Stimulated activated CD4-positive, alpha-beta T cell treated with anti-CD3 and anti-CD28 coated beads, TNF-alpha, amount 100 ng/mL, for 24 hours (primary cell): ENCODE data around the gene ANKRD33.

Experiments
- DNase-seq, 3 experiments: peaks; one replicate each; pipeline ENCODE4 v3.0.0-alpha.2; 2020; ENCODE audit warnings: low read depth in 3 of 3

ANKRD33 gene

GRCh38 chr12:51887476-51888315 lies at the start of gene ANKRD33:
Gene ANKRD33, plus strand, starts transcription at chr12:51888103. Its CDS starts 84 bp downstream, at chr12:51888187.
- DNase-seq: no peak

DNA sequence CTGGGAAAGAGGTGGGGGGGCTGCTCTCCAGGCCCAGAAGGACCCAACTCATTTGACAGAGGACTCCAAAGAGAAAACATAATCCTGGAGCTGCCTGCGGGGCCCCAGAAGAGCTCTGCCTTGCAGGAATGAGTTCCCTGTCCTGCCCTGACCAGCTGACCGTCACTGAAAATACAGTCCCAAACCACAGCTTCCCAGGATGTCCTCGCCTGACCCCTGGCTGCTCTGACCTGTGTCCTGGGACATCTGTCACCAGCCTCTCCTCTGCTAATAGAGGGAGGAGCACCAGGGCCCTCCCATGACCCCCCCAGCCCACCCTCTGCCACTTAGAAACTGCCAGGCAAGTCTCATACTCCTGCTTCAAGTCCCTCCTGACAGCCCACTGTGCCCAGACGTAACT lies 49.1 kb upstream of the ANKRD33 start:
- DNase-seq: no peak

GRCh38 chr12:51839310-51839947 lies 48.5 kb upstream of the ANKRD33 start:
- no peak for DNase-seq

DNA sequence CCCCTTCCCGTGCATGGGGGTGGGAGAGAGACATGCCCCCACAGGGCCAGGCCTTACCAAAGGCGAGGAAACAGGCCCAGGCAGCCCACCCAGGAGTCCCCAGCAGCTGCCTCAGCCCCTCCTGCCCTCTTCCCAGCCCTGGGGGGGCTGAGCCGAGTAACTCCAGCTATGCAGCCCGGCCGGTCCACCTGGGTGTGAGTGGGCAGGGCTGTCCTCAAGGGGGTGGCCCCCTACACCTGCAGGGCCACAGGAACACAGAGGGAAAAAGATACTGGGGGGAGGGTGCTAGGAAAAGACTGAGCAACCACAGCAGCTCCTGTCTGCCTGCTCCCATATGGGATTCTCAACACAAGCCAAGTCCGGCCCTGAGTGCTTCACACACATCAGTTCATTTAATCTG lies 46.9 kb upstream of the ANKRD33 start:
- no peak for DNase-seq

DNA sequence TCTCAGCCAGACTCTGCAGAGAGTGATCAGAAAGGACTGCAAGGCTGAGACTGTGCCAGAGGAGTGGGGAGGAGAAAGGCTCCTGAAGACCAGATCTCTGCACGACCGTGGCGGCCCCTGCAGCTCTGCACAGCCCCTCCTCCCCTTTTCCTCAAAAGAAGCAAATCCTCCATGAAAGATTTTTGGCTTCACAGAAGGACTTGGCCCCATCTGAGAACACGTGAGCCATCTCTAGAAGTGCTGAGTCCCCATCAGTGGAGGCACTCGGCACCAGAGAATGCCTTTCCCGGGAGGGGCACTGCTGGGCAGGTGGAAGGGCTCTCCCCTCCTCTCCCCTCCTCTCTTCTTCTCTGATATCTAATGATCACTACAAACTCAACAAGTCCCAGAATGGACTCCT lies 46.2 kb upstream of the ANKRD33 start:
- no peak for DNase-seq

- no peak for DNase-seq
Observed at GRCh38 chr12:51844854-51845253, 43.0 kb upstream of the ANKRD33 start.

DNA sequence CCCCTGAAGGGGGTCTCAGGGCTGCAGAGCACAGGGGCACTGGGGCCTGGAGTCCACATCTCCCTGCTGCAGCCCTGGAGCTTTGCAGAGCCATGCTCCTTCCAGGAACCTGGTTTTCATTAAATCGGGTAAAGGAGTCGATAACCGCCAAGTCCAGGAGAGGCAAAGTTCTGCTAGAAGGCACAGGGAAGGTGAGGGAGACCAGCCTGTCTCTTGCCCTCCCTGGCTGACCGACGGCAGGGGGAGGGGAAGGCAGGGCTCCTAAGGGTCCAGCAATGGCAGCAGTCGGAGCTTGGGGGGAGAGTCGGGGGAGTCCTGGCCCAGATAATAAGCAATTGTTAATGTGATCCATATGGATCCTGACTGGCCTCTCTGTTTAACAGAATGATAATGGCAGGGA lies 42.4 kb upstream of the ANKRD33 start:
- DNase-seq: no peak

DNA sequence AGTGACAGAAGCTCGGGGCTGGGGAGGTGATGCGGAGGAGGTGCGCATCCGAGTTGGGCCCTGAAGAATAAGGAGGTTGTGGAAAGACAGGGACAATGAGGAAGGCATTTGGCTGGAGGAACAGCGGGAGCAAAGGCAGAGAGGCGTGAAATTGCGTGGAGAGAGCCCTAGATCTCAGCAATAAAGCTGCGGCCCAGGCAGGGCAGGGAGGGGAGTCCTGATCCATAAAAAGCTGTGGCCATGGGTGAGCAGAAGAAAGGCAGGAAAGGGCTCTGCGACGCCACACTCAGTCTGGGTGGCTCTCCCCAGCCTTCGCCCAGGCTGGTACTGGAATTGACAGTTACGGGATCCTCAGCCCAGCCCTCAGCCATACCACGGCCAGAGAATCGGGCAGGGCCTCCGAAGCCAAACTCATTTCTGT lies 41.6 kb upstream of the ANKRD33 start:
- no peak for DNase-seq

- peak in 2 of 3 experiments; percentile 33 to 59 for DNase-seq
Observed at GRCh38 chr12:51846911-51847642, 40.8 kb upstream of the ANKRD33 start.

DNA sequence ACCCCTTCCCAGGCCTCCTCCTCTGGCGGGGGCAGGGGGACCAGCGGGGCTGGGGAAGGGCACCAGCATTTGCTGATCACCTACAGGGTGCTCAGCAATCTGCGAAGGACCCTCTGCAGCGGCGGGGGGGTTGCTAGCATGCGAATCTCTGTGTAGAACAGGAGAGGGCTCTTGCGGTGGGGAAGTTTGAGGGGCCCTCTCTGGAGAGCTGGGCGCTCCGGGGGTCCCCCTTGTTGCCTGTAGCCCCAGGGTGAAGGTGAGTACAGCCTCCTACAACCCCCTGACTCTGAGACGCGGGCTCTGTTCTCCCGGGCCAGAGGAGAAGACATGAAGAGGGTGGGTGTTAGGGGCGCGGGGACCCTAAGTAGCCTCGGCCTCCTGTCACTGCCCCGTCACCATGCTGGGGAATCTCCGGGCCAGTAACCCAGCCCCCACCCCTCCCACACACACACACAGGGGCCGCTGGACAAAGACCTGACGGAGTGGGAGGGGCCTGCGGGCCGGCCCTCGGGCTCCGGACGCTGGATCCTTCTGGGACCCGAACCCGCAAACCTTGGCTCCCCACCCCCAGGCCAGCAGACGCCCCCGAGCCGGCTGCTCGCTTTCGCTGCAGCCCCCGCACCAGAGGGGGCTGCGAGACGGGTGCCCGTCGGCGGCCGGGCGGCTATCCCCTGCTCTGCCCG lies 40.1 kb upstream of the ANKRD33 start:
- DNase-seq: no peak

DNA sequence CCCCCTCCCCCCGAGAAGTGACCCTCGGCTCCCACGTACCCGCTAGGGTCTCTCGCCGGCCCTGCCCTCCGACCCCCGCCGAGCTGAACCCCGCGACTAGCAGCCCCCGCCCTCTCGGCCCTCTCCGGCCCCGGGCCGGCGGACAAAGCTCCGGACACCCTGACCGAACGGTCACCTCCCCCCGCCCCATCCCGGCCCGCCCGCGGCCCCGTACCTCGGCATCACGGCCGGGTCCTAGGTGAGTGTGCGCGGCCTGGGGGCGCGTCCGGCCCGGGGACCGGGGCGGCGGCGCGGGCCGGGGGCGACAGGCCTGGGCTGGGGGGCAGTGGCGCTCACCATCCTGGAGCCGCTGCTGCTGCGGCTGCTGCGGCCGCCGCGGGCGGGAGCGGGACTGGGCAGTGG lies 39.6 kb upstream of the ANKRD33 start, which contains the start of gene FIGNL2:
Gene FIGNL2 (minus strand): TSS at position 393 of the 402 bp plus-strand sequence. CDS start 26,305 bp downstream, outside the sequence.
- DNase-seq: no peak

GRCh38 chr12:51848841-51849735 lies 38.8 kb upstream of the ANKRD33 start:
- no peak for DNase-seq

DNA sequence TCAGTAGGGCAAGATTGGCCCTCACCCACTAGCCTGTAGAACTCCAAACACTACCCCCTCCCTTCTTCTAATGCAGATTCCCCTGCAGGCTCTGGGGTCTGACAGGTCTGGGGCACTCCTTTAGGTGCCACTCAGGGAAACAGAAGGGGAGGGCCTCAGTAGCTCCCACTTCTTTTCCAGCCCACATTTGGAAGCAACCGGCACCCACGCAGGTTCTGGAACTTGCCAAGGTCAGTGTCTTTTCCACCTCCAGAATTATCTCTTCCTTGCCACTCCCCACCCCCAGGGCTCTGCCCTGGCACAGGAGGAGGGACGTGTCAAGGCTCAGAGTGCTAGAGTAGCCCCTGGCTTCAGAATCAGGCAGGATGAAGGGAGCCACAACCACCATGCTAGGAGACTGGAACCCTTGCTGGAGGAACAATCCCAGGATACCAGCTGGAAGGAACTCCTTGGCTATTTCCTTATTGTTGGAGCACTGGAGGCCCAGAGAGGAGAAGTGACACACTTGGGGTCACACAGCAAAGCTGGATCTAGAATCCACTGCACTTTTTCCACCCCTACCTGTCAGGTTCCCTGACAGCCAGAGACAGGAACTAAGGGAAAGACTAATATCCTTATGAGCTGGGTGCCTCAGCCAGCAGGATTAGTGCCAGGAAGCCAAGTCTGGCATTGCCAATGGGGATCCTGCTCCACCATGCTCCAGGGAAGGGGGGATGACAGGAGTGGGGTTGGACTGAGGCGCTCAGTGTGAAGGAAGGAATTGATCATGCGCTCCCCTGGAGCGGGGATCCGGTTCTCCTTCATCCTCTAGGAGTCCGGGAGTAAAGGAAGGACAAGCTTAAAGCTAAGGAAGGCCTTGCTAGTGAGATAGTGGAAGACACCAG lies 37.6 kb upstream of the ANKRD33 start:
- no peak for DNase-seq

DNA sequence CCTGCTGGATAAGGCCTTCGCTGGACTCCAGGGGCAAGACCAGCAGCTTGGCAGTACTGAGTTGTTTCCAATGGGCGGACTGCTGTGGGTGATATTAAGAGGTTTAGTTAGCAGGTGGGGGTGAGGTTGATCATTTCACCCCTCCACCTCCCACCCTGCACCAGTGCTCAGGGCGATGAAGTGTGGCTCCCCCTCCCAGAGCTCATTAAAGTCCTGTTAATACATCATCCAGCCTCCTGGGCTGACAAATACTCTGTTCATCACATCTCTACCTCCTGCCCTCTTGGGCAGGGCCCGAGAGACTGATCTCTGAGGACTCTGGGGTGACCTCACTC lies 37.0 kb upstream of the ANKRD33 start:
- no peak for DNase-seq

GRCh38 chr12:51851413-51852124 lies 36.3 kb upstream of the ANKRD33 start:
- DNase-seq: no peak

- no peak for DNase-seq
Observed at GRCh38 chr12:51852404-51853137, 35.3 kb upstream of the ANKRD33 start.

DNA sequence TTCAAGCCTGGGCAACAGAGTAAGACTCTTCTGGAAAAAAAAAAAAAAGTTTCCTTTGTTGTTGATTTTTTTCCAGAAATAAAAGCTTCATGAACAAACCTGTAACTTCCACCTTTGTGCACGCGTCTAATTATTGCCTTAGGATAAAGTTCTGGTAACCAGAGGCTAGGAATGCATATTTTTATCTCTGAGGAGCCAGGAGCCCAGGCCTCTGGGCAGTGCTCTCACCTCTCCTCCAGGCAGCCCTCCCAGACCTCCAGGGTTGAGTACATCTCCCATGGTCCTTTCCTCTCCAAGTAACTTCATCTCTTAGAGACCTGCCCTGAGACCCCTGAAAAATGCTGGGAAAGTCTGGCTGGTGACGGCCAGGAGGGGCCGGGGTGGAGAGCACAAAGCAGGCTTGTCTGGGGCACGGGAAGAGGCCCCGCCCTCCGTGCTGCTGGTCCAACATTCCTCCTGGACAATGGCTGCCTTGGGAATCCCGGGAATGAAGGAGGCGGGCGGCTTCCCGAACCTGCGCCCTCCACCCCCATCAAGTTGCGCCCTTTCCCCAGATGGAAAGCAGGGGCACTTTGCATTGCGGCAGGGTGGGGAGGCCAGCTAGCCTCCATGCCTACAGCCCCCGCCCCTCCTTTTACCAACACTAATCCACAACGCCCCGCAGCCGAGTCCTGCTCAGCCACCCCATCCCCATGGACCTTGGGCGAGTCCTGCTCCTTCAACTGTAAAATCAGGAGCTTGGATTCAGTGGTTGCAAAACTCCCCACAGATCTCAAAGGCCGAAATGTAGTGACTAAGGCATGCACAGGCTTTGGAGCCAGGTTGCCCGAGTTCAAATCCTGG lies 32.1 kb upstream of the ANKRD33 start:
- DNase-seq: no peak

GRCh38 chr12:51860986-51861385 lies 26.9 kb upstream of the ANKRD33 start:
- DNase-seq: no peak
